Measurements from ENCODE around the gene NOS1AP. TPM values are rescaled to one million over a fixed set of nuclear protein-coding genes. Genes with fewer than 3 reads are reported as not detected.
A peak's percentile ranks its signal among the peaks of the same experiment; 100 is the strongest.

Gene NOS1AP
- polyA plus RNA-seq, 6 donors from 2014 or later, result not detected

DNA sequence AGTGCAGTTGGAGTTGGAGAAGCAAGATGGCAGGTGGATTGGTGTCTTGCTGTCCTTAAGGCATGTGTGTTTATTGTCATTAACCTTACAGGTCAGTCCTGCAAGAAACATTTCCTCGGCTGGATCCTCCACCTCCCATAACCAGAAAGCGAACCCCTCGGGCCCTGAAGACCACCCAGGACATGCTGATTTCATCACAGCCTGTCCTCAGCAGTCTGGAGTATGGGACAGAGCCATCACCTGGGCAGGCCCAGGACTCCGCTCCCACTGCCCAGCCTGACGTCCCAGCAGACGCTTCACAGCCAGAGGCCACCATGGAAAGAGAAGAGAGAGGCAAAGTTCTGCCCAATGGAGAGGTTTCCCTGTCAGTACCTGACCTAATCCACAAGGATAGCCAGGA lies 313.6 kb downstream of the NOS1AP start:
- peaks cover 0 to 5% (median 0%) of the 10 kb centered on the region in 3 donors for H3K27me3 Mint-ChIP-seq
- no peak overlapping the region for H3K27ac Mint-ChIP-seq
- DNase-seq (no peak), ATAC-seq (ENCODE audit: low read depth in 2 of 2) (no peak)
- H3K4me3 Mint-ChIP-seq, result no peak overlapping the region
- no peaks in the 10 kb centered on the region for H3K36me3 Mint-ChIP-seq
- H3K9me3 Mint-ChIP-seq, result peaks cover 0 to 2% (median 0%) of the 10 kb centered on the region in 7 donors
- H3K4me1 Mint-ChIP-seq, result no peaks in the 10 kb centered on the region

DNA sequence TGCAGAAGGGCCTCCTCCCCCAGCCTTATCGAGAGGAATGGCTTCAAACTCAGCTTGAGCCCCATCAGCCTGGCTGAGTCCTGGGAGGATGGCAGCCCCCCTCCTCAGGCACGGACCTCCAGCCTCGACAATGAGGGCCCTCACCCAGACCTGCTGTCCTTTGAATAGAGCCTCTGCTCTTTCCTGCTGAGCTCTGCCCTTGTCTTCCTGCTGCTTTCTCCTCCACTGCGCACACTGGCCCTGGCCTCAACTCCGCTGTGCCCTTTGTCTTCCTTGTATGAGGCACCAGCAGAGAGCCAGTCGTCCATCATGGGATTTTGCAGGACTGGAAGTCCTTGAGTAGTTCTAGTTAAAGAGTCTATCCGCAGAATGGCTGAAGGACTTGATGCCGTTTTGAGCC lies 314.0 kb downstream of the NOS1AP start:
- Mint-ChIP-seq H3K4me3 (no peak overlapping the region), H3K36me3 (no peaks in the 10 kb centered on the region), H3K4me1 (no peaks in the 10 kb centered on the region), H3K9me3 (peaks cover 0 to 2% (median 0%) of the 10 kb centered on the region in 7 donors), H3K27me3 (peaks cover 0 to 5% (median 2%) of the 10 kb centered on the region in 3 donors), H3K27ac (no peak overlapping the region)
- ATAC-seq (ENCODE audit: low read depth in 2 of 2) (no peak), DNase-seq (no peak)

DNA sequence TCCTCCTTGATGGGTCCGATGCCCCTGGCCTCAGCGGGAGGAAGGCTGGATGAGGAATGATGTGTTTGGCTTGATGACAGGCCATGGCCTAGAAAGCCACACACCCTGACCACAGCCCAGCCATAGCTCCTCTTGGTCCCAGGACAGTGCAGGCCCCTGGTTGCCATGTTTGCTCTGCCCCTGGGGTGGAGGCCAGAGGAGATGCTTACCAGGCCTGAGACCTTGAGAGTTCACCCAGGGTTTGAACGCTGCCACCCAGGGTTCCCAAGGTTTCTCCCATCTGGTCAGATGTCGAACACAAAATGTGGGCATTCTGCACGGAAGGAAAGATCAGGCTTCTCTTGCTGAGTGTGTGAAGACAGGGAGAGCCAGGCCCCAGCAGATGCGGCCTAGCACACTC lies 314.6 kb downstream of the NOS1AP start:
- H3K36me3 Mint-ChIP-seq, result no peaks in the 10 kb centered on the region
- peaks cover 0 to 10% (median 8%) of the 10 kb centered on the region in 3 donors for H3K27me3 Mint-ChIP-seq
- peaks cover 0 to 2% (median 0%) of the 10 kb centered on the region in 7 donors for H3K9me3 Mint-ChIP-seq
- H3K4me3 Mint-ChIP-seq, result no peak overlapping the region
- no peak for DNase-seq
- peaks cover 4 to 6% (median 6%) of the 10 kb centered on the region in 3 donors for H3K4me1 Mint-ChIP-seq
- no peak overlapping the region for H3K27ac Mint-ChIP-seq
- ATAC-seq (ENCODE audit: low read depth in 2 of 2), result no peak

DNA sequence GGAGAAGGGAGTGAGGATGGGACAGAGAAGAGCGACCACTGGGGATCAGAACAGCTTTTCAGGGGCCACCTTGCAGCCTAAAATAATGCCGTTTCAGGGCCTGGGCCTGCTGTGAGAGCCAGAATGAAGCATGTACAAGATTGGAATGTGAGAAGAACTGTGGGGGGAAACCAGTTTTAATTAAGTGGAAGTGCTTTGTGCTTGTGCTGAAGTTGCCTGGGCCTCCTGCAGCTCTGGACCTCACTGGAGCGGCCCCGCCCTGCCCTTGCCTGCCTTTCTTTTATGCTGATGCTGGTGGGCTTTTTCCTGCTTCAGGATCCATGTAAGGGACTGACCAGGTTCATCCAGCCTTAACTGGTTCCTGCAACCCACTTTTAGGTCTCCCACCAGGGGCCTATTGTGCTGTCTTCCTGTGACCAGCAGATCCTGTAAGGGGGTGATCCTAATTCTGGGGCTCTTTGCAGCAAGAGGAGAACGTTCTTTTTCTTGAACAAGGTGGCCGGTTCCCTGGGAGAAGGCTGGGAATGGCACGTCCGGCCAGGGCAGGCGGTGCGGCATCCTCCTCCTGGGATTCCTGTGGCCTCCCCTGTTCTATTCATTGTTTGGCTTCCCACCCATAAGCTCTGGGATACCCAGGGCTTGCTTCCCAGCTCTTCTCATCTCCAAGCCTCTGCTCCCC lies 315.2 kb downstream of the NOS1AP start:
- Mint-ChIP-seq H3K4me1 (peaks cover 4 to 12% (median 10%) of the 10 kb centered on the region in 3 donors), H3K4me3 (peak overlapping the region in 1 of 8 donors; percentile 42), H3K27me3 (peaks cover 0 to 12% (median 10%) of the 10 kb centered on the region in 3 donors), H3K27ac (no peak overlapping the region), H3K9me3 (peaks cover 0 to 2% (median 0%) of the 10 kb centered on the region in 7 donors), H3K36me3 (no peaks in the 10 kb centered on the region)
- ATAC-seq (ENCODE audit: low read depth in 2 of 2), result no peak
- no peak for DNase-seq

DNA sequence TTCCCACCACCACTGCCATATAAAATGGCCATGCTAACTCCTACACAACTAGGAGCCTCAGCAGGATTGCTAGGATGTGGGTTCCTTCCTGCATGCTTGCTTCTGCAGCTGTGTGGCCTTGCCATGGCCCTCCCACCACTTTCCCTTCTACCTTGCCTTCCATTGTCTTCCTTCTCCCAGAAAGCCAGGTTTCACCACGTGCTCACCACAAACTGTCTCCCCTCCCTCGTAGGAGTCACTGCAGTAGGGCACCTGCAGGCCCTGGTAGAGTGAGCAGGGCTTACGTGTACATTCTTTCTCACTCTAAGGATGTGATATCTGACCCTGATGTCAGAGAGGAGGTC lies 315.8 kb downstream of the NOS1AP start:
- peaks cover 0 to 2% (median 0%) of the 10 kb centered on the region in 7 donors for H3K9me3 Mint-ChIP-seq
- DNase-seq, result no peak
- H3K27ac Mint-ChIP-seq, result no peak overlapping the region
- no peak overlapping the region for H3K4me3 Mint-ChIP-seq
- peaks cover 4 to 12% (median 10%) of the 10 kb centered on the region in 3 donors for H3K4me1 Mint-ChIP-seq
- H3K27me3 Mint-ChIP-seq, result peaks cover 0 to 12% (median 12%) of the 10 kb centered on the region in 3 donors
- H3K36me3 Mint-ChIP-seq, result no peaks in the 10 kb centered on the region
- no peak for ATAC-seq (ENCODE audit: low read depth in 2 of 2)

DNA sequence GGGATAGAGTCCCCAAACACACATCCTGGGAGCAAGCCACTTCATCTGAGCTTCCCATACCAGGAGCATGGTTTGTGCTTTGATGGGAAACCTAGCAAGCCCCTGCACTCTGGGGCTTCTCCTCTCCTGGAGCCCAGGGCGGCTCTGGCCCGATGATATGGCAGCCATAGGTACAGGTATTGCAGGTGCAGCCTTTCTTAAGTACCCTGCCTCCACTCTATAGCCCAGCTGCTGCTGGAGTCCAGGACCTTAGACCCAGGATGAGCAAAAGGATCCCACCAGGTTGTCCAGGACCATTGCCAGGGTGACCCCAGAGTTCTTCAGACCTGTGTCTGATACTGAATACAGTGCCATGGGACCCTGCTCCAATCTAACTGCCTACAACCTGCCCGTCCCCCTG lies 316.2 kb downstream of the NOS1AP start:
- peaks cover 0 to 17% (median 12%) of the 10 kb centered on the region in 3 donors for H3K27me3 Mint-ChIP-seq
- peaks cover 4 to 12% (median 10%) of the 10 kb centered on the region in 3 donors for H3K4me1 Mint-ChIP-seq
- H3K4me3 Mint-ChIP-seq, result no peak overlapping the region
- ATAC-seq (ENCODE audit: low read depth in 2 of 2) (no peak), DNase-seq (no peak)
- H3K27ac Mint-ChIP-seq, result no peak overlapping the region
- H3K36me3 Mint-ChIP-seq, result no peaks in the 10 kb centered on the region
- H3K9me3 Mint-ChIP-seq, result peaks cover 0 to 2% (median 0%) of the 10 kb centered on the region in 7 donors

DNA sequence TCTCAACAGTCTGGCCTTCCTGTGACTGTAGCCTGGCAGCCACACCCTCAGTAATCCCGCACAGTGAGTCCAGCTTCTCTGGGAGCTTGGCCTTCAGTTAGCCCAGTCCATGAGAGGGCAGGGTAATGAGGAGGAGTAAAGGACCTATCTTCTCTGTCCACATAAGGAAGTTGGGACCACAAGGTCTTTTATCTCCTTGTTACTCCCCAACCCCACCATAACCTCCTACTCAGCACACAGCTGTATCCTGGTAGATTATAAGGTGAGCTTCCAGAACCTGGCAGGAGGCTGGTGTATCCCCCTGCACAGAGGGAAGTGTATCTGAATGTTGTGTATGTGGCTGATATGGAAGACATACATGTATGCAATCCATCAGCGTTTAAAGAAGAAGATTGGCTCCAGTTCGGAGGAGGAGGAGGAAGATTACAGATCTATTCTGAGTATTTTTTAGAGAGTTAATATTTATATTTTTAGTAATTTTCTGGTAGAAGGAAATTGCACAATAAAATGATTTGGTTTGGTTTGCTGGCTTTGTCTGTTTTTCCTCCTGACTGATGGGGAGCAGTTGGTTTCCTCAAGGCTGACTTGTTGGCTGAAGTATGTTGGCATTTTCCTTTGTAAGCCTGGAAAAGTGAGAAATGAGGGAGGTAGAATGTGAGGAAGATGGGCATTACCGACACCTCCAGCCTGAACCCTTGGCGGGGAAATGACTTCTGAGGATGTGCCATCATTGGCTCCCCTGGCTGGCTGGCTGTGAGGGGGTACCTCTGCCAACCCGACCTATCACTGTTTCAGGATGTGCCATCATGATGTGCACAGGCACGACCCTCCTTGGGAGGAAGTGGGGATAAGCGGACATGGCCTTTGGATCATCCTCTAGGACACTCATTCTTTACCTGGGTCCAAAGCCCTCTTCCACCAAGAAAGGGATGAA lies 317.1 kb downstream of the NOS1AP start:
- ATAC-seq (ENCODE audit: low read depth in 2 of 2) (no peak), DNase-seq (no peak)
- Mint-ChIP-seq H3K4me1 (peaks cover 4 to 12% (median 10%) of the 10 kb centered on the region in 3 donors), H3K4me3 (peak overlapping the region in 1 of 8 donors; percentile 18), H3K27me3 (peaks cover 0 to 18% (median 12%) of the 10 kb centered on the region in 3 donors), H3K36me3 (no peaks in the 10 kb centered on the region), H3K27ac (no peak overlapping the region), H3K9me3 (no peaks in the 10 kb centered on the region)

DNA sequence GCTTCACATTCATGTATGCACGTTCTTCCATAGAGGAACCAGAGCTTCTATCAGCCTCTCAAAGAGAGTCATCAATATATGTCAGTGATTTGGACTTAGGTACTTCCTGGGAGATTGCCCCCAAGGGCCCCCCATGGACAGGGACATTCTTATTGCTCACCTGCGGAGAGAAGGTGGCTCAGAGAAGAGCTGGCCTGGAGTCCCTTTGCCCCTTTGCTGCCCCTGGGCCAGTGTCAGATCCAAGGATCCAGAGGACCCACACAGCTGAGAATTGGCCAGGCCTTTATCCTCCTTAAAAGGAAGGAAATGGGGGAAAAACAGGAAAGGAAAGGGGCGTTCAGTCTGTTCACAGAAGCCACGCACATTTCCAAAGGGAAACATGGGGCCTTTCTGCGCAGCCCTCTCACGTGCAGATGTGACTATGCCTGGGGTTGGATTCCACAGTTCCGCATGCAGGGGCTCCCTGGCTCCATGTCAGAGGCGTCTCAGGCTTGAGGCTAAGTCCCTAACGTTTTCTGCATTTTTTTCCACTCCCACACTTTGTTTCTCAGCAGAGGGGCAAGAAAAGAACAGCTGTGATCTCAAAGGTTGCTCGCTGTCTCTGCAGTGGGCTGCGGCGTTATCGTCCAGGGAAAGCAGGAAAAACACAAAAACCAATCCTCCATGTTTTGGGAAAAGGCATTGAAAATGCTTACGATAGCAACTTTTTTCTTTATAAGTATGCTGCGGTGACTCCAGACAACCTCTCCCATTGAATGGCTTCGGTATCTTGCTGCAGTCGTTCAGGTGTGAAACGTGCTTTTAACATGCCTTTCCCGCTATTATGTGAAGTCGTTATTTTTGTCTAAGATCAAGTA lies 318.0 kb downstream of the NOS1AP start:
- DNase-seq (no peak), ATAC-seq (ENCODE audit: low read depth in 2 of 2) (no peak)
- H3K4me3 Mint-ChIP-seq, result no peak overlapping the region
- H3K27ac Mint-ChIP-seq, result no peak overlapping the region
- H3K36me3 Mint-ChIP-seq, result no peaks in the 10 kb centered on the region
- H3K27me3 Mint-ChIP-seq, result peaks cover 0 to 18% (median 17%) of the 10 kb centered on the region in 3 donors
- peaks cover 8 to 19% (median 10%) of the 10 kb centered on the region in 3 donors for H3K4me1 Mint-ChIP-seq
- no peaks in the 10 kb centered on the region for H3K9me3 Mint-ChIP-seq

DNA sequence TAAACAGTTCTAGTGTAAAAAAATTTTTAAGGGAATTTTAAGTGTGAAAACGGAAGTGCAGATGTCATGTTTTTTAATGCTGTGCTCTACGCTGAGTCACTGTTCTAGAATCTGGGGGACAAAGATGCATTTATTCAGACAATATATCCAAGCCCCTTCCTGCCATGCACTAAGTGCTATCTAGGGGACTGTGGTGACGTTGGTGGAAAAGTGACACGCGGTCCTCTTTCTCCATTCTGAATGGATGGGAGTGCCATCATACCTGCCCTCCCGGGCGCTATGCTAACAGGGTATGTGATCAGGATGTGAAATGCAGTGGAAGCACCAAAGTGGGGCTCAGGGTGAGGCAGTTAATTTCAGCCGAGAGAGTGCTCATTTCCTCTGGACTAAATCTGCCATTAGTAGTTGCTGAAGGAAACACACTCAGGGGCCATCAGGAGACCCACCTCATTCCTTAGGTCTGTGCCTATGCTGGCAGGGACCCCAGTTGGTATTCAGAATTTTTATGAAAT lies 318.6 kb downstream of the NOS1AP start:
- Mint-ChIP-seq H3K4me3 (no peak overlapping the region), H3K9me3 (no peaks in the 10 kb centered on the region), H3K36me3 (no peaks in the 10 kb centered on the region), H3K27me3 (peaks cover 0 to 18% (median 17%) of the 10 kb centered on the region in 3 donors), H3K27ac (peak overlapping the region in 1 of 6 donors; percentile 49), H3K4me1 (peaks cover 8 to 19% (median 10%) of the 10 kb centered on the region in 3 donors)
- DNase-seq (no peak), ATAC-seq (ENCODE audit: low read depth in 2 of 2) (no peak)

DNA sequence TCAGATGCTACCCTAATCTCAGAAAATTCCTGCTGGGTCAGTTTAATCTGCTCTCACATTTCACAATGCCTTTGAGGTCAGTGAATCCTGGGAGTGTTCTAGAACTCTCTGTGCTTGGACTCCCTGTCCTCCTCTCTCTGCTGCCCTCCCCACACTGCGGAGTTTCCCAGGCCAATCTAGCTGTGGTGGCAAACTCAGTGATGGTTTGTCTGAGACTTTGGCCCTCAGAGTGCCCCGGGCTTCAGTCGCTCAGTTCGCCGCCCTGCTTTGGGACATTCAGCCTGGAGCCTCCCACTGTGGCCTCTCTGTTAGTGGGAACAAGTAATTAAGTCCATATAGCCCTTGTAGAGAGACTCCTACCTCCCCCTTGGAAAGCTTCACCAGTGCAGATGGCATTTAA lies 319.1 kb downstream of the NOS1AP start:
- no peak for DNase-seq
- peak overlapping the region in 1 of 8 donors; percentile 38 for H3K4me3 Mint-ChIP-seq
- H3K36me3 Mint-ChIP-seq, result no peaks in the 10 kb centered on the region
- no peak overlapping the region for H3K27ac Mint-ChIP-seq
- H3K27me3 Mint-ChIP-seq, result peaks cover 0 to 18% (median 17%) of the 10 kb centered on the region in 3 donors
- no peaks in the 10 kb centered on the region for H3K9me3 Mint-ChIP-seq
- ATAC-seq (ENCODE audit: low read depth in 2 of 2), result no peak
- peaks cover 8 to 19% (median 10%) of the 10 kb centered on the region in 3 donors for H3K4me1 Mint-ChIP-seq

DNA sequence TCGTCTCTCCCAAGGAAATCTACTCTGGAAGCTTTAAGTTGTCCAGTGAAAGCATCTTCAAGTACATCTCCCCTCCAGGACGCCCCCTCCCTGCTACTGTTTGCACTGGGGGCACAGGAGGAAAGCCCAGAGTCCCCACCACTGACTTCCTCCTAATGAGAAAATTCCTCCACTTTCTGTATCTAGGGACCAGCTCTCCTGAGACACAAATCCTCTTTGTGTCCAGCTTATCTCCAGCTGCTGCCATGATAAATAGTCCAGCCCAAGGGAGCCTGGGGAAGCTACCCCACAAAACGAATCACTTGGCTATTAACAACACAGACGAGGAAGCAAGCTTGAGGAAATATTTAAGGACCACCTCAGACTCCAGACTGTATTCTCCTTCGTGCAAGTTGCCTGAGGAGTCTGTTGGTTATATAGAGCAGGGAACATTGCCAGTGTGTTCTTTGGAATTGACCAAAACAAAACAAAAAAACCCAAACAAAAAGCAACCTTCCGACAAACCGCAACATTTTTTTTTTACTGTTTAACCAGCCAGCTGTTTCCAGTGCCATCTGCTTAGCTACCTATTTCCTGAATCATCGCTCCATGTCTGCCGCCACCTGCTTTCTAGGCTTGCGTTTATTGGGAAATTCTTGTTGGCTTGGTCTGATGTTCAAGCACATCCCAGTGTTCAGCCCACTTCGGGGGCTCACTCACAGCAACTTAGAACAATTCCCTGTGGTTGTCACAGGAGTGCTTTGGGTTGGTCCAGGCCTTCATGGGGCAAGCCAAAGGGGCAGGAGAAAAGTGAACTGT lies 319.7 kb downstream of the NOS1AP start:
- Mint-ChIP-seq H3K4me1 (peaks cover 8 to 19% (median 10%) of the 10 kb centered on the region in 3 donors), H3K4me3 (no peak overlapping the region)

DNA sequence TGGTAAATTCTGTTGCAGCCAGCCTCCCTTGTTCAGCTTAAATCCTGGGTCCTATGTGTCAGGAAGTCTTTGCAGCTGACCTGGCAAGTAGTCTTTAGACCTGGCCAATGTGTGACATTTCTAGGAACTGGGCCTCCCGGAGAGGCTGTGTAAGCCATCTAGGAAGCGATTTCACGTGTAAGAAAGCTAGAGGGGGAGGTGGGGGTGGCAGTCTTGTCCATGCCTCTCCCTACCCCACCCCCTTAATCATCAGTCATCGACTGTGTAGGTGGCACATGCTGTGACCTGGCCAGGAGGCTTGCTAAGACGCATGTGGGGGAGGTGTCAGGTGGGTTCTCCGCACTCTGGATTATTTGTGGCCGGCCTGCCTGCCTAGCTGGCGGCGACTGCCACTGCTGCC lies 320.5 kb downstream of the NOS1AP start:
- Mint-ChIP-seq H3K4me3 (no peak overlapping the region), H3K27ac (no peak overlapping the region), H3K9me3 (no peaks in the 10 kb centered on the region), H3K27me3 (peaks cover 0 to 18% (median 17%) of the 10 kb centered on the region in 3 donors), H3K36me3 (no peaks in the 10 kb centered on the region), H3K4me1 (peaks cover 8 to 19% (median 10%) of the 10 kb centered on the region in 3 donors)
- no peak for DNase-seq
- ATAC-seq (ENCODE audit: low read depth in 2 of 2), result no peak

More for the DNA sequence above, 319.7 kb downstream of the NOS1AP start:
- no peaks in the 10 kb centered on the region for H3K36me3 Mint-ChIP-seq
- H3K9me3 Mint-ChIP-seq, result no peaks in the 10 kb centered on the region
- no peak for DNase-seq
- peak overlapping the region in 2 of 6 donors; percentile 1 to 34 for H3K27ac Mint-ChIP-seq
- H3K27me3 Mint-ChIP-seq, result peaks cover 0 to 18% (median 17%) of the 10 kb centered on the region in 3 donors
- ATAC-seq (ENCODE audit: low read depth in 2 of 2), result no peak
